Muscle of arm (tissue), 12 donors: Measurements from ENCODE around the gene FTO. TPM values are rescaled to one million over a fixed set of nuclear protein-coding genes. Genes with fewer than 3 reads are reported as not detected.
A peak's percentile ranks its signal among the peaks of the same experiment; 100 is the strongest.

ENCODE experiments used
- DNase-seq: peaks from one replicate; pipeline ENCODE4 v3.0.0-alpha.2; 2013
- polyA plus RNA-seq, 12 donors: library from polyadenylated mRNA; unstranded; fragments of 120-200 nt; gene quantifications; one replicate each; pipeline ENCODE4 v1.2.1, GENCODE V29; 2013; ENCODE audit not compliant: insufficient read length in 12 of 12

FTO gene
- polyA plus RNA-seq, 12 donors = 41.8 to 73.9 (median 62.4) TPM; not detected in 1

DNA sequence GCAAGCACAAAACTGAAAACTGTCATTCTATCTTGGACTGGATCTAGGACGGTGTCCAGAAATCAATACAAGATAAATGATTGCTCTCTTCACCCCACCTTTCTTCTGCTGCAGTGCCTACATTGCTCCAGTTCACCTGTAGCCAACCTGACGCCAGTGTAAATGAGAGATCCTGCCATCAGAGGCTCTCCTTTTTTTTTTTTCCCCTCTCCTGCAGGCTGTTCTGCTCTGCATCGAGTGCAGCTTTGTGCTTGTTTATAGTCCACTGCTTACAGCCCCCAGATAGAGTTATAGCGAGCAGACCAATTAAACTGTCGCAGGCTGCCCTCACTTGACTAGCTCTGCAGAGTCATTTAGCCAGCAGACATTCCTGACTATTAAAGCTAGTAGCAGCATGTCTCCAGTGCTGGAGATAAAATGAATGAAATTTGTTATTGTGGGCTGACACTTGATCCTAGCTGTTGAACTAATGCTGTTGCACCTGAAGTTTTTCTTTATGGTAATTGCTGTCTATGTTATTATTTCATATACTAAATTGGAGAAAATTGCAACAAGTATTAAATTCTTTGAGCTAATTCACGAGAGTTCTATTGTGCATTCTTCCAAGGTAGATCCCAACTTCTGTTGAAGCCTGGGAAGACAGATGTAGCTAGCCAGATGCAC, 257.1 kb downstream of the FTO start:
- no peak for DNase-seq

DNA sequence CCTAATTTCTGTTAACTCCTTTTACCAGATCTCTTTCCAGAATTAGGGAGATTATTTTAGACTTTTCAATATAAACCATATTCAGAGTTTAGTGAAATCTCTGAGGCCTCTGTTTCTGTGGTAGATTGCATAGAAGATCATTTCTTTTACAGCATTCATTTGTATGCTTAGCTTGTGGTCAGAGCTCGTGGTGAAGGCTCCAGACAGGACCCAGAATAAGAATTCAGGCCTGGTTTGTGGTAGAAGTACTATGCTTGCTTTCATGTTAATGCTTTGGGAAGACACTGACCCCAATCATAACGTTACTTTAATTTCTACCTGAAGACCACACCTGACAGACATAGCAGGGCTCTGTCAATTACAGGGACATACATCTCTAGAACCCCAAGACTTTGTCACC, 258.1 kb downstream of the FTO start:
- no peak for DNase-seq

DNA sequence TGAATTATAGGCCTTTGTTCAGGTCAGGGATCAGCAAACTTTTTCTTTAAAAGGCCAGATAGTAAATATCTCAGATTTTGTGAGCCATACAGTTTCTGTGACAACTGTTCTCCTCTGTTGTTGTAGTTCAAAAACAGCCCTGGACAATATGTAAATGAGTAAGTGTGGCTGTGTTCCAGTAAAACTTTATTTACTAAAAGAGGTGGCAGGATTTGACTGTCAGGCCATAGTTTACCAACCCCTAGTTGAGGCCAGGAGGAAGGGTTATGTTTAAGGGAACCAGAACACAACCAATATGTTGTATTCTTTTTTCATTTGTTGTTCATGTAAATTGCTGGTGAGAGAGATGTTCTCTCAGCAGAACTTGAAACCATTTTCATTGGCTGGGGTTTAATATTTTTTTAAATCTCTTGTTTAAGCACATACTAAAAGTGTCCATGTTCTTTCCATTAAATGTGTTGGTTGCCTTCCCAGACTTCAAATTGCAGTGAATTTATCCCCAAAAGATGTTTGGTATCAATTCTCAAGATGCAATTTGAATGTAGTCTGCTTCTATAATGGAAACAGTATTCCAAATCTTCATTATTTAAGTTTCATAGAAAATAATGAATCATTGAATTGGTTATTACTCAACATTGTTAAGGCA, 260.3 kb downstream of the FTO start:
- peak; percentile 66 for DNase-seq

DNA sequence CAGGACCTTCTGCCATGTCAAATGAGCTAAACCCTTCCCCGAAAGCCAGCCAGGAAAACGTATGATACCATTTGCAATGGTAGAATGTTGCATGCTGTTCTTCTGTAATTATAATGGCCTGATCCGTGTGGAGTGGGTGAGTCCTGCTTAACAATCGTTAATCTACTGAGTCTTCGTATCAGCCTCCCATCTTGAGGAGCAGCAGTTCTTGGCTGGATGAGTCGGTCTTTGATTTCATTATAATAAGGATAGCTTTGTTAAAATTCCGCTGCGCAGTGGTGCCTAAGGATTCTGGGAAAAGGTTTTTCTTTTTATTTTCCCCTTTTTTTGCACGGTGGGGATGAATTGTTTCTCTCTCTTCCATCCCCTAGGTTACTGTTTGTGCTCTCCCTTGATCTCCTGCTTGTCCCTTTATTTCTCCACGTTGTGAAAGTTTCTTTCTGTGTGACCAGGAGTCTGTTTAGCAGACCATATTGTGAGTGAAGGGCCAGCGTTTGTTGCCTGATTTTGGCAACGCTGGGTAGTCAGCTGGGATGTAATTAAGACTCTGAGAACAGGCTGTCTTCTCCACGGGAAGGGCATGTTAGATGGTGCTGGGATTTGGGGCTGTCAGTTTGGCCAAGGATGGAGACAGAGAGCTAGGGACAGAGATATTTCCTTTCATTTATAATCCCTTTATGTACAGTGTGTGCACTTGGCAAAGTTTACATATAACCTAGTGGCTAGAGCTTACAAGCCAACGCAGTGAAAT, 263.0 kb downstream of the FTO start:
- DNase-seq = no peak

DNA sequence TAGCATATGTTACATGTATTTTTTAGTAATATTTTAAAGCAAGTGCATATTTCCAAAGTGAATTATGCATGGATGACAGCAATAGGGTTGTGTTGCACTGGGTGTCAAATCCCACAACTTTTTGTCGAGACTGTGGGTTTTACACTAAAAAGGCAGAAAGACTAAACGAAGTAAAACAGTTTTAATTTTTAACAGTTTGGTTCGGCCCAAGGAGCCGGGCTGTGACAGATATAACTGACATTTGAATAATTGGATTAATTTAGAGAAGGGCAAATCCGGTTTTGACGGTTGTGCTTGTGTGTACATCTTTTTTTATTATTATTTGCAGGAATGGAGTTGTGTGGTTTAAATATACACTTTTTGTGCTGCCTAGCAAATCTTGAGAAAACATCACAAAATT, 263.6 kb downstream of the FTO start:
- no peak for DNase-seq

DNA sequence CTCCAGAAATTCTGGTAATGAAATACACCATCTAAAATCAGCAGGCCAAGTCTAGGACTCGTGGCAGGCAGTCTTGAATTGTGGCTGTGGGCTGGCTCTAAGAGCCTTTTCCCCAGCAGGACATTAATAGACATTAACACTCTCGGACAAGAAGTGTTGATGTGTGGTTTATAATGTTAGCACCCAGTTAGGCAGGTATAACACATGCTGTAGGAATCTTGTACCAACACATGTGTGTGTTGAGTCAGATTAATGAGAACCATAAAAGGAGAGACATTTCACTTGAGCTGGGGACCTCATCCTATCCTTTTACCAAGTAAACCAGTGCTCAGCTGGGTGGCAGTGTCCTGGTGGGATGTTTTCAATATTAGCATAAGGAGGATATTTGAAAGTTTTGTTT, 264.5 kb downstream of the FTO start:
- no peak for DNase-seq

DNA sequence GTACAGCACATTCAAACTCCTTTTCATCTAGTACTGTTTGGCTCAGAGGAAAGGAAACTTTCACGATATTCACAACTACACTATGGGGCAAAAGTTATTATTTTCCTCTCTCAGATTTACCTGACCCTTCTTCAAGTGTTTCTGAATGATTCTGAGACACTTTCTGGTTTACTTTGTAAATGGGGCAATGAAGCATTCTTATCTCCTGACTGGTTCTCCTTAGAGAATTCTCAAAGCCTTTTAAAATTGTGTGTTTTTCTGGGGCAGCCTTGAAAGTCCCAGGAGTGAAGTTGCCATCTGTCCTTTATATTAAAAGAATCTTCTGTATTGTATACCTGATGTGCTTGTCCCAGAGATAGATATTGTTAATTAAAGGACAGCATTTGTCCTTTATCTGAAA, 264.9 kb downstream of the FTO start:
- DNase-seq = no peak

DNA sequence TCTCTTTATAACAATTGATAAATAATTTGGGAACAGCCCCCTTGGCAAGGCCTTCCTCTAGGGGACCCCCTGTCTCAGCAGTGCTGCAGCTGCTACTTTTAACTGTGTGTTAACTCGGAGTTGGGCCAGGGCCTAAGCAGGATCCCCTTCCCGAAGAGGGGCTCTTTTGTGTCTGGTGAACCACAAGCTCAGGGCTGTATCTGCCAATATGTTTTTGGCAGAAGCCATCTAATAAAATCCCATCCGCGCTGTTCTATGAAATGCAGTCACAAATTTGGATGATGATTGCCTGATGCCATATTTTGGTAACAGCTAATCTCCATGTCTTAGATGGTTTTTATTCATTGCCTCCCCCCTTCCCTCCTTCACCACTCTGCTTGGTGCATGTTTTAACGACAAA, 267.7 kb downstream of the FTO start:
- peak; percentile 48 for DNase-seq

DNA sequence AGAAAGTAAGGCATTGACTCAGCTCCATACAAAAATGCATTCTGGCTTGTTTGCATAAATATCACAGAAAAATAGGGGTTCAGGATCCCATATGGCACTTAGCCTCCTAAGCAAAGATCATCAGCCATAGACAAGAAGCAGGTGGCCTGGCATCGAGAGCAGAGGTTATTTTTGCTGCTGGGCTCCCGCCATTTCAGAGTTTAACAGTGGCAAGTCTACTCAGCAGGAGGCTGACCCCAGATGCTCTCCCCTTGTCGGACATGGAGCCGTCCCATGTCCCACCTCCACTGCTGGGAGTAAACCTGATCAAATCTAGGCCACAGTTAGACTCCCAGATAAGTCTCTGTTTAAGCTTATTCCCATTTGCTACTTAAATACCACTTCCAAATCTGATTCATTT, 269.1 kb downstream of the FTO start:
- no peak for DNase-seq

DNA sequence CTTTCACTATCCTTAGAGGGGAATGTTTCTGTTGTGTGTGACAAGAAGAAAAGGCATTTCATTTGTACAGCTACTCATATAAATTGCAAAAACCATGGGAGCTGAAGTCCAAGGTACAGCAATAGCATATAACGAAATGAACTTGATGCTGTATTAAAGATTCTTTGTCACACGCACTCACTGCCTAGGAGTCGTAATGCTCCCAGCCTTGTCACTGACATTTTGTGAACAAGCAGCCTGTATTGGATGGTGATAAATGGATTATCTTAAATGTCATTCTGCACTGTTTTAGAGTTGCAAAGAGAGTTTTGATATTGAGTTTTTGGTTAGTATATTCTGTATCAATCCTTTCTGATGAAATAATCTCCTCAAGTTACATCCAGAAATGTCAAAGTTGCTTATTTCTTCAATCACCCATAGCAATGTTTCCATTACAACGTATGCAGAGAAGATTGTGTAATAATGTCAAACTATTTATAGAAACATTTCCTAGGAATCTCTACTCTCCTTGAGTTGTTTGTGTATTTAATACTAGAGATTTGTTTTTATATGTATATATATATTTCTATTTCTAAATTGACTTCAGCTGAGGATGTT, 270.6 kb downstream of the FTO start:
- DNase-seq = no peak

DNA sequence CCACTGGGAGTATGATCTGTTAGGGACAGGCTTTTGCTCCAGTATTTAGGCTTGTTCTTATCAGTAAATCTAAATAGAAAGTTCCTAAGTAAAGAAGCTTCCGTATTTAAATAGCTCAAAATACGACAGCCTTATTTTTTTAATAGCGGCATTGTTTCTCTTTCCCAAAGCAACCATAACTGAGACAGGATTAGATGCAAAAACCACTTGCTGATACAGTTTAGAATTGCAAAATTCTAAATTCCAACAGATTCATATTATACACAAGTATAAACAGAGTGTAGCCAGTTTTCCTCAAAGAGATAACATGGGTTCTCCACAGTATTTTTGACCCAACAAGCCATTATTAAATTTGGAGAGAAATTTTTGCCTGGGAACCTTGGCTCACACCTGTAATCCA, 276.7 kb downstream of the FTO start:
- no peak for DNase-seq

DNA sequence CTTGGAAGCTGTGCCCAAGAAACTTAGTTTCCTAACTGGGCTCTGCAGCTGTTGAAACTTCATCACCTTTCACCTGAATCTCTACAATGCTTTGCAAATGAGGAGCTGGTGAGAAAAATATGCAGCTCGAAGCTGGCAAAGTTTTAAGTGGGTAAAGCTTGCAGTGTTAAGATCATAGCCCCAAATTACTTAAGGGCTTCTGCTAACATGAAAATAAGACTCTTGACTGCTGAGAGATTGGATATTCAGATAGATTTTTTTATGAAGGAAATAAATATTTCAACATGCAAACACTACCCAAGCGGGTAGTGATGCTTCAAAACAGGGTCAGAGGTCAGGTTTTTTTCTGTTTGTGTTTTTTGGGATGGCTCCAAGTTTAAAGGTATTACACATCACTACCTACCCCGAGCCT, 278.7 kb downstream of the FTO start:
- DNase-seq = no peak

DNA sequence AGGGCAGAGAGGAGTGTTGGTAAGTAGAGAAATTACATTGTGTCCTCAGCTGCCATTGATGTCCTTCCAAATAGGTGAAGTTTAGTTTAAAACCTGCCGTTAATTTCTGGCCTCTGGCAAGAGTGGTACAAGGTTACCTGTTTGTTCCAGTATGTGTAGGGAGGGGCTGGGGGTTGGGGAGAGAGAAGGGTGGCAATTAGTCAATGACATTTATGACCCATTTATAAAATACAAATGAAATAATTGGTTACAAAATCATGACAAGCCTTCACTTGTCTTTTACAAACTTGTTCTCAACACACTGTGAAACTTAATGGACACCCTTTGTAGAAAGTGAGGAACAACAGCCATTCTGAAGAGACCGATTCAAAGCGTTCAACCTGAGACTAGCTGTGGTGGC, 281.0 kb downstream of the FTO start:
- DNase-seq = no peak

DNA sequence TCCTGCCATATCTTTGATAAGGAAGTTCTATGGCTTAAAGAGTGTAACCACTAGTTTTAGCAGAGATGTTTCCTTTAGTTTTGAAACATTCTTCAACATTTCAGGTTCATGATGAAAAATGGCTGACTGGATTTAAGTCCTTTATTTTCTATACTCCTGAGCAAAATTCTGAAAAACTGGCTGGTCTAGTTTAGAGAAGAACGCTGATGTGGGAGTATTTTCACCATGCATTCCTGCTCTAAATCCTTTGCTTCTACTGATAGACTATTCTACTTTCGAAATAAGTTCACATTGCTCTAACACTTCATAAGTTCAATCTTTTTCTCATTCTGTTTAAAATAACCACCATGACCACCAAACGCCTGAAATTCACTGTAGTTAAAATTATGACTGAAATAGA, 281.9 kb downstream of the FTO start:
- no peak for DNase-seq

DNA sequence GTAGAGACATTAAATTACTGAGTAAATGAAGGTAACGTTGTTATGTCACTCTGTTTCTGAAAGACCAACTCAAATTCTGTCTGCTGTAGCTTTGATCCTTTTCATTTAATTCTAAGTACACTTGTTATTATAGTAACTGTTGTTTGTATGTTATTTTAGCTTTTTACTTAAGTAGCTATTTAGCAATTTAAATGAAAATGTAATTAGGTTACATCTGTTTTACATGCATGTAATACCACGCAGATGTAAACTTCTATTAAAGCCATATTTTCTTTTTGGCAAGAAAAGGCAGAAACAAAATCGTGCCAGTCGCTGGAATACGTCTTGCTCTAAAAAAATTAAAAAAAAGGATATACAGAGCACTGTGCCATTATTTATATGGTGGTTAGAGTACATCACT, 282.8 kb downstream of the FTO start:
- no peak for DNase-seq

DNA sequence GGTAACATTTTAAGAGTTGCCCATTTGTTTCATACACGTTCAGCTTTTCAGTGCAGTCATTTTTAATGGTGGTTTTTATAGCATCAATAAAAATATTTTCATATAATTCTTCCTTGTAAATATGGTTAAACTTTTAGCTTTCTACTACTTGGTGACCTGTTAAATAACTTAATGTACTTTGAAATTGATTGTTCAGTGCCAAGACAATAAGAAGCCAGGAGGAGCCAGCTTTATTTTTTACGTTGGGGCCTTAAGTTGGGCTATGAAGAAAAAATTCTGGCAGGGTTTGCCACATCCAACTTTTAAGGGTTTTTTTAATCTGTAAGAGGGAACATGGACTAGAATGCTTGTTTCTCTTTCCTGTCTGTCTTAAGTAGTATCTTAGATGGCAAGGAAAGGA, 284.2 kb downstream of the FTO start:
- DNase-seq = no peak

DNA sequence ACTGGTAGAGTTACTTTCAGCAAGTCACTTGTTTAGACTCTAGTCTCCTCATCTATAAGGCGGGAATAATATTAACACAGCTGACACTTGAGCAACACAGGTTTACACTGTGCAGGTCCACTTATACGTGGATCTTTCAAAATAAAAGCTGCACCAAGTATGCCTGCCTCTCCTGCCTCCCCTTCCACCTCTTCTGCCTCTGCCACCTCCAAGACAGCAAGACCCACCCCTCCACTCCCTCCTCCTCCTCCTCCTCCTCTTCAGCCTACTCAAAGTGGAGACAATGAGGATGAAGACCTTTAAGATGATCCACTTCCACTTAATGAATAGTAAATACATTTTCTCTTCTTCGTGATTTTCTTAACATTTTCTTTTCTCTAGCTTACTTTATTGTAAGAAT, 285.6 kb downstream of the FTO start:
- no peak for DNase-seq

DNA sequence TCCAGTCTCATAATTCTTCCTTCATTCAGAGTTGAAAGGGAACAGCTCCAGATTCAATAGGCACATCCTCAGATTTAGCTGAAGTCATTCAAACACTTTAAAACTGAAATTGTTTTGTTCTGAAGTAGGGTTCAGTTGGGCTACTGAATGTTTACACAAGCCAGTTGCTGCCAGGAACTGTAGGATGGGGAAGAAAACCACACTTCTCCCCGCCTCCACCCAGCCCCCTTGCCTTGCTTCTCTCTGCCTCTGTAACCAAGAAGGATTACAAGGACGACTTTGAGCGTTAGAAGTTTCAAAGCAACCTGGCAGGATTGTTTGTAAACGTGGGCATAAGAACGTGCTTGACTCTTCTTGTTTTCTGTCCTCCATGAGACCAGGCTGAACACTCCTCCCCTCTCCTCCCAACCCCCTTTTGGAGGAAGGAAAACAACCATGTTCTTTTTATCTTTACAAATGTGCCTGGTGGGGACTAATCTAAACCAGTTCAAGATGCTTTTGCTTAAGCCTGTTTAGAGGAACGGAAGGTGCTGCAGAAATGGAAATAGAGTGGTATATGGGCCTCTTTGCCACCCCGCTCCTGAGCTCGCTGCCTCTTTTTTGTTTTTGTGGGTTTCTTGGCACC, 287.9 kb downstream of the FTO start:
- DNase-seq = no peak

DNA sequence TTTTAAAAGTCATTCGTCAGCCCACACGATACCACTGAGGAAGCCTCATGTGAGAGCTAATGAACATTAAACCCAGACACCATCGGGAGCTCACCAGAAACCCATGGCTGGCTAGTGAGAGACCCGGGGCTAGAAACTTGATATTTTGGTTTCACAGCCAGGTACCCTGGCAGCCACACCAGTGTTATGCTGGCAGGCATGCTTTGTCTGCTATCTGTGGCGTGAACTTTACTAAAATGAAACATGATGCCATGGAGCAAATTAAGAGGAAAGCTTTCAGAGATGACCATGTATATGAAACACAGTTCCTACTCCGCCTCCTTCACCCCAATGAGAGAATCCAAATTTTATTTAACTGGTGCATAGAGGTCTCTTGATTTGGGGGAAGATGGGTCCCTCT, 291.4 kb downstream of the FTO start:
- DNase-seq = no peak

DNA sequence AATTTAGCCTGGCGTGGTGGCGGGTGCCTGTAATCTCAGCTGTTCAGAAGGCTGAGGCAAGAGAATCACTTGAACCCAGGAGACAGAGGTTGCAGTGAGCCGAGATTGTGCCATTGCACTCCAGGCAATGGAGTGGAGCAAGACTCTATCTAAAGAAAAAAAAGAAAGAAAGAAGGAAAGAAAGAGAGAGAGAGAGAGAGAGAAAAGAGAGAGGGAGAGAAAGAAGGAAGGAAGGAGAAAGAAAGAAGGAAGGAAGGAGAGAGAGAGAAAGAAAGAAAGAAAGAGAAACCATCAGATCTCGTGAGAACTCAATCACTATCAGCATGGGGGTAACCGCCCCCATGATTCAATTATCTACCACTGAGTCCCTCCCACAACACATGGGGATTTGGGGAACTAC, 293.0 kb downstream of the FTO start:
- no peak for DNase-seq

DNA sequence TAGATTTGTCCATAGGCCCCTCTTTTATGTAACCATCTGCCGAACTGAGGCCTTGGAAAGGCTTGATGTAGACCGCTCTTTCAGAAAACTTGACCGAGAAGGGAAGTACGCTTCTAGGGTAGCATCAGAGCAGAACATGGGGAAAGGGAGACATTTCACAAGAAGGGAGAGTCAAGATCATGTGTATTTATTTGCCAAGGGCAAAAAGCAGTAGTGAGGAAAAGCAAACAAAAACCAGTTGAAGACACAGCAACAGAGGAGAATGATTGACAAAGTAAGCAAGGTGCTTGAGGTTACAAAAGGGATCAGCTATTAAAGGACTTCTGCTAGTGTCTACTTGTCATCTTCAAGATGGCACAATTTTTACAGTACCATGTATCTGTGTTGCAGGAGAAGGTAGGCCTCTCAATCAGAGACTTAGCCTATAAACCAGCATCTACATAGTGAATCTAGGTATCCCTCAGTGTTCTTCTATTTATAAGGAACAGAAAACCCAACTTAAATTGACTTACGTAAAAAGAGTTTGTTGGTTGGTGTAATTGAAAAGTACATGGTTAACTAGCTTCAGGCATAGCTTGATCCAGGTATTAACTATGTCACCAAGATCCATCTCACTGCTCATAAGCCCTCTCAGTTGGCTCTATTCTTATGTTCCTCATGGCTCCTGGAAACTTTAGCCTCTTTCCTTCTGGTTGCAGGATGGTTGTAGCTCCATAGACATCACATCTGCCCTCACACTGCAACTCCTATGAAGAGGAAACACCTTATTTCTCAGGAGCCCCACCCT, 294.3 kb downstream of the FTO start:
- no peak for DNase-seq
